ENCODE data around the gene ATP4B.

The ATP4B gene

GRCh38 chr13:113618455-113618854, 39.5 kb downstream of the ATP4B start:
- H4K20me1 ChIP-seq (ENCODE audit: insufficient read depth, low read length, poor library complexity, severe bottlenecking): no peaks in the 10 kb centered on the region
- no peaks in the 10 kb centered on the region for H3K79me2 ChIP-seq (ENCODE audit: insufficient read depth, low read length)
- no peaks in the 10 kb centered on the region for H3K4me1 ChIP-seq (ENCODE audit: insufficient read depth, low read length, poor library complexity, severe bottlenecking)
- H3K4me3 ChIP-seq (ENCODE audit: low read length, poor library complexity, severe bottlenecking): no peak overlapping the region
- H3K9me3 ChIP-seq (ENCODE audit: insufficient read depth, low read depth, low read length): no peaks in the 10 kb centered on the region
- no peaks in the 10 kb centered on the region for H3K36me3 ChIP-seq (ENCODE audit: insufficient read depth, low read length)
- H3K9ac ChIP-seq (ENCODE audit: low read depth, low read length, poor library complexity, severe bottlenecking): no peak overlapping the region
- TF ChIP-seq CTCF (conservative IDR thresholded peaks at IDR 0.05; ENCODE audit: low read length) (no peak), EZH2phosphoT487 (IDR thresholded peaks at IDR 0.05; ENCODE audit: borderline replicate concordance) (no peak)
- H3K27me3 ChIP-seq (ENCODE audit: insufficient read depth, low read length, poor library complexity, severe bottlenecking): no peaks in the 10 kb centered on the region
- H2AFZ ChIP-seq (ENCODE audit: low read length): no peak overlapping the region
- no peaks in the 10 kb centered on the region for H3K9me2 ChIP-seq (replicated peaks; ENCODE audit: low read depth, low read length)
- H3K4me2 ChIP-seq (ENCODE audit: low read depth, low read length, poor library complexity, severe bottlenecking): no peak overlapping the region
- no peaks in the 10 kb centered on the region for H3F3A ChIP-seq (ENCODE audit: low read depth)

GRCh38 chr13:113617961-113618360, 40.0 kb downstream of the ATP4B start:
- Histone ChIP-seq H3K36me3 (ENCODE audit: insufficient read depth, low read length) (no peaks in the 10 kb centered on the region), H3K4me2 (ENCODE audit: low read depth, low read length, poor library complexity, severe bottlenecking) (no peak overlapping the region), H3K4me3 (ENCODE audit: low read length, poor library complexity, severe bottlenecking) (no peak overlapping the region), H3K9ac (ENCODE audit: low read depth, low read length, poor library complexity, severe bottlenecking) (no peak overlapping the region), H3K79me2 (ENCODE audit: insufficient read depth, low read length) (no peaks in the 10 kb centered on the region), H3K27me3 (ENCODE audit: insufficient read depth, low read length, poor library complexity, severe bottlenecking) (no peaks in the 10 kb centered on the region), H4K20me1 (ENCODE audit: insufficient read depth, low read length, poor library complexity, severe bottlenecking) (no peaks in the 10 kb centered on the region), H3F3A (ENCODE audit: low read depth) (no peaks in the 10 kb centered on the region), H3K9me2 (replicated peaks; ENCODE audit: low read depth, low read length) (no peaks in the 10 kb centered on the region), H3K4me1 (ENCODE audit: insufficient read depth, low read length, poor library complexity, severe bottlenecking) (no peaks in the 10 kb centered on the region), H3K9me3 (ENCODE audit: insufficient read depth, low read depth, low read length) (no peaks in the 10 kb centered on the region), H2AFZ (ENCODE audit: low read length) (no peak overlapping the region)
- TF ChIP-seq CTCF (conservative IDR thresholded peaks at IDR 0.05; ENCODE audit: low read length) (no peak), EZH2phosphoT487 (IDR thresholded peaks at IDR 0.05; ENCODE audit: borderline replicate concordance) (no peak)

GRCh38 chr13:113616991-113617749, 40.8 kb downstream of the ATP4B start:
- H2AFZ ChIP-seq (ENCODE audit: low read length): no peak overlapping the region
- no peak overlapping the region for H3K4me3 ChIP-seq (ENCODE audit: low read length, poor library complexity, severe bottlenecking)
- no peaks in the 10 kb centered on the region for H3K36me3 ChIP-seq (ENCODE audit: insufficient read depth, low read length)
- H3K4me2 ChIP-seq (ENCODE audit: low read depth, low read length, poor library complexity, severe bottlenecking): no peak overlapping the region
- H3F3A ChIP-seq (ENCODE audit: low read depth): no peaks in the 10 kb centered on the region
- H3K4me1 ChIP-seq (ENCODE audit: insufficient read depth, low read length, poor library complexity, severe bottlenecking): no peaks in the 10 kb centered on the region
- no peaks in the 10 kb centered on the region for H3K9me3 ChIP-seq (ENCODE audit: insufficient read depth, low read depth, low read length)
- no peaks in the 10 kb centered on the region for H3K9me2 ChIP-seq (replicated peaks; ENCODE audit: low read depth, low read length)
- H3K9ac ChIP-seq (ENCODE audit: low read depth, low read length, poor library complexity, severe bottlenecking): no peak overlapping the region
- no peak for TF ChIP-seq CTCF (conservative IDR thresholded peaks at IDR 0.05; ENCODE audit: low read length)
- H4K20me1 ChIP-seq (ENCODE audit: insufficient read depth, low read length, poor library complexity, severe bottlenecking): no peaks in the 10 kb centered on the region
- H3K79me2 ChIP-seq (ENCODE audit: insufficient read depth, low read length): no peaks in the 10 kb centered on the region
- no peaks in the 10 kb centered on the region for H3K27me3 ChIP-seq (ENCODE audit: insufficient read depth, low read length, poor library complexity, severe bottlenecking)
